Activated CD8-positive, alpha-beta T cell treated with anti-CD3 and anti-CD28 coated beads for 36 hours (primary cell): ENCODE measurements around the gene METTL3. TPM values are rescaled to one million over a fixed set of nuclear protein-coding genes. Genes with fewer than 3 reads are reported as not detected.
A peak's percentile ranks its signal among the peaks of the same experiment; 100 is the strongest.

Experiments
- ATAC-seq: fragments of 200-7000 bp; cut with Tn5 transposase; one replicate; pipeline ENCODE4 v1.10.0; 2021; ENCODE audit warnings: mild to moderate bottlenecking, moderate library complexity
- CTCF ChIA-PET: fragments of 350-600 bp; sonication (Branson Sonifier 250); formaldehyde crosslinking; loops from one replicate; lab custom pipeline; 2021; ENCODE audit warnings: antibody characterized with exemption; lab: Charles Lee
- POLR2A ChIA-PET: fragments of 350-600 bp; sonication (Branson Sonifier 250); formaldehyde crosslinking; loops from one replicate; lab custom pipeline; 2021; ENCODE audit warnings: antibody characterized with exemption; lab: Charles Lee
- DNase-seq: peaks from one replicate; pipeline ENCODE4 v3.0.0-alpha.2; 2020
- H3K27ac Mint-ChIP-seq: one replicate; pipeline ENCODE4 v1.8.0; 2021; ENCODE audit warnings: mild to moderate bottlenecking, mixed read lengths
- H3K27me3 Mint-ChIP-seq: one replicate; pipeline ENCODE4 v1.8.0; 2021; ENCODE audit warnings: mixed read lengths
- H3K36me3 Mint-ChIP-seq: one replicate; pipeline ENCODE4 v1.8.0; 2021; ENCODE audit warnings: low read depth, mixed read lengths
- H3K4me1 Mint-ChIP-seq: one replicate; pipeline ENCODE4 v1.8.0; 2021; ENCODE audit warnings: low read depth, mixed read lengths
- H3K4me3 Mint-ChIP-seq: one replicate; pipeline ENCODE4 v1.8.0; 2021; ENCODE audit warnings: mild to moderate bottlenecking, moderate library complexity, mixed read lengths
- H3K9me3 Mint-ChIP-seq: one replicate; pipeline ENCODE4 v1.8.0; 2021; ENCODE audit warnings: mixed read lengths
- CTCF ChIP-seq: fragments of 200-600 bp; IDR thresholded peaks from one replicate; pipeline ENCODE4 v1.8.0; 2022; ENCODE audit warnings: antibody characterized with exemption, mild to moderate bottlenecking
- intact Hi-C: fragments of 100-400 bp; cut with micrococcal nuclease; formaldehyde crosslinking; loops from one replicate; pipeline ENCODE4 v1.10.0; 2022
- total RNA-seq, 2 experiments: library from RNA; stranded (reverse); gene quantifications; one replicate each; pipeline ENCODE4 v1.2.3, GENCODE V29; 2021

METTL3 gene
- total RNA-seq, 2 experiments from 2014 or later, result 66.7 to 70.8 TPM

GRCh38 chr14:21518725-21519124 is 7.6 kb upstream of the METTL3 start:
- intact Hi-C loops, result no loop called here
- H3K36me3 Mint-ChIP-seq, result no peaks in the 10 kb centered on the region
- peaks cover 5% of the 10 kb centered on the region for H3K4me1 Mint-ChIP-seq
- CTCF ChIA-PET, result interaction anchor here (3.1 kb wide), 1 partner anchor 20 kb away, joined by 15 read pairs; no protein-coding TSS in a partner anchor
- ATAC-seq (no peak), DNase-seq (no peak)
- H3K4me3 Mint-ChIP-seq, result no peak overlapping the region
- no peaks in the 10 kb centered on the region for H3K9me3 Mint-ChIP-seq
- POLR2A ChIA-PET, result interaction anchor here (0.7 to 1.2 kb wide), 2 partner anchors 10 to 20 kb away, joined by 3 to 4 read pairs; no protein-coding TSS in a partner anchor
- TF ChIP-seq CTCF, result no peak
- H3K27ac Mint-ChIP-seq, result no peak overlapping the region
- no peaks in the 10 kb centered on the region for H3K27me3 Mint-ChIP-seq

DNA sequence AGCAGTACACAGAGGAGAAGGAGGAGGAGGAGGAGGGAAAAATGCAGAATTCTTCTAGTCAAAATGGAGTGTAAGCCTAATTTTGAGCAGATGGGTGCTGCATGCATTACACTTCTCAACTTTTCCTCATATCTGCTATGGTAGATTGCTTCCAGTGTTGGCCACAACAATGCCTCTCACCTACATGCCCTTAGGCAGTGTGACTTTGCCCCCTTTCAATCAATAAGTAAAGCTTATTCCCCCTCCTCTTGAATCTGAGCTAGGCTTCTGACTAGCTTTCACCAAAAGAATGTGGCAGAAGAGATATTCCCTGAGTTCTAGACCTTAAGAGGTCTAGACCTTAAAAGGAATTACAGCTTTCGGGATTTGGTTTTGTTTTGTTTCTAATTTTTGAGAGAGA is 3.2 kb upstream of the METTL3 start:
- no peak for DNase-seq
- Mint-ChIP-seq H3K27me3 (no peaks in the 10 kb centered on the region), H3K36me3 (peaks cover 10% of the 10 kb centered on the region), H3K4me3 (no peak overlapping the region), H3K27ac (no peak overlapping the region), H3K9me3 (peaks cover 3% of the 10 kb centered on the region), H3K4me1 (peaks cover 13% of the 10 kb centered on the region)
- POLR2A ChIA-PET, result interaction anchor here (6.7 kb wide), 1 partner anchor 10 kb away, joined by 62 read pairs; the partner anchor contains the start of gene SALL2
- intact Hi-C loops, result no loop called here
- no peak for TF ChIP-seq CTCF
- no peak for ATAC-seq
- CTCF ChIA-PET, result interaction anchor here (0.7 to 7.6 kb wide), 3 partner anchors 16 to 357 kb away, joined by 3 to 66 read pairs (median 3); no protein-coding TSS in a partner anchor

- DNase-seq (no peak), ATAC-seq (no peak)
- ChIA-PET CTCF (interaction anchor here (1.6 to 7.6 kb wide), 4 partner anchors 11 to 32 kb away, joined by 3 to 66 read pairs (median 12); partner anchors contain the start of genes RAB2B, SALL2 and TOX4), POLR2A (interaction anchor here (1.3 to 6.7 kb wide), 5 partner anchors 11 to 47 kb away, joined by 3 to 62 read pairs (median 14); partner anchors contain the start of genes RAB2B, SALL2 and TOX4)
- peak overlapping the region; percentile 100 for H3K4me3 Mint-ChIP-seq
- H3K27me3 Mint-ChIP-seq, result no peaks in the 10 kb centered on the region
- H3K9me3 Mint-ChIP-seq, result peaks cover 3% of the 10 kb centered on the region
- peaks cover 38% of the 10 kb centered on the region for H3K36me3 Mint-ChIP-seq
- peaks cover 42% of the 10 kb centered on the region for H3K4me1 Mint-ChIP-seq
- intact Hi-C loops, result no loop called here
- TF ChIP-seq CTCF, result no peak
- peak overlapping the region; percentile 99 for H3K27ac Mint-ChIP-seq
These were observed 1.6 kb downstream of the METTL3 start for GRCh38 chr14:21509432-21510143.

DNA sequence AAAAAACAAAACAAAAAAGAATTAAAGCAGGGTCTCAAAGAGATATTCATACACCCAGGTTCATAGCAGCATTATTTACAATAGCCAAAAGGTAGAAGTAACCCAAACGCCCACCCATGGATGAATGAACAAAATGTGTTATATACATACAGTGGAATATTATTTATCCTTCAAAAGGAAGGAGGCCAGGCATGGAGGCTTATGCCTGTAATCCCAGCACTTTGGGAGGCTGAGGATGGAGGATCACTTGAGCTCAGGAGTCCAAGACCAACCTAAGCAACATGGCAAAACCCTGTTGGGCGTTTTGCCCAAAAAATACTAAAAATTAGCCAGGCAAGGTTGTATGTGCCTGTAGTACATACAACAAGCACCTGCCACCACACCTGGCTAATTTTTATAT is 4.6 kb downstream of the METTL3 start:
- no peak for ATAC-seq
- no peak for TF ChIP-seq CTCF
- CTCF ChIA-PET, result no interaction called here
- Mint-ChIP-seq H3K27ac (no peak overlapping the region), H3K4me3 (no peak overlapping the region), H3K9me3 (no peaks in the 10 kb centered on the region), H3K4me1 (peaks cover 42% of the 10 kb centered on the region), H3K36me3 (peaks cover 48% of the 10 kb centered on the region), H3K27me3 (no peaks in the 10 kb centered on the region)
- intact Hi-C loops, result no loop called here
- POLR2A ChIA-PET, result no interaction called here
- no peak for DNase-seq
